Measurements from ENCODE around the gene NDUFAB1. TPM values are rescaled to one million over a fixed set of nuclear protein-coding genes. Genes with fewer than 3 reads are reported as not detected.

The NDUFAB1 gene
- total and polyA plus RNA-seq, 2 of the 13 experiments (the other 11 are each of a cell fraction or from before 2014, with no cell fraction given), result 221 to 601 TPM

- TF ChIP-seq CHD4 (IDR thresholded peaks at IDR 0.05; ENCODE audit: borderline replicate concordance, low read length) (no peak), TEAD3 (CRISPR knock-in tag; optimal IDR thresholded peaks at IDR 0.05; ENCODE audit: borderline replicate concordance) (peak; percentile 19), HNF4G (IDR thresholded peaks at IDR 0.05; ENCODE audit: borderline replicate concordance, low read depth, low read length) (no peak), HNF4G (CRISPR knock-in tag; IDR thresholded peaks at IDR 0.05; ENCODE audit: borderline replicate concordance, low read depth) (0 out of 2 replicates have a peak, but pooled peaks have one; percentile 8), ZNF383 (CRISPR knock-in tag; IDR thresholded peaks at IDR 0.05; ENCODE audit: borderline replicate concordance) (no peak), ATF7-NPFF (CRISPR knock-in tag; IDR thresholded peaks at IDR 0.05; ENCODE audit: low read depth) (peak; percentile 9; the same call in 1 of the 2 replicates), ATM (IDR thresholded peaks at IDR 0.05; ENCODE audit: borderline replicate concordance) (no peak), EED (CRISPR knock-in tag; IDR thresholded peaks at IDR 0.05) (peak; percentile 95; the same call in 1 of the 2 replicates), ZNF839 (CRISPR knock-in tag; IDR thresholded peaks at IDR 0.05; ENCODE audit: borderline replicate concordance) (no peak), MATR3 (CRISPR knock-in tag; IDR thresholded peaks at IDR 0.05) (no peak), PRDM15 (CRISPR knock-in tag; IDR thresholded peaks at IDR 0.05) (0 out of 2 replicates have a peak, but pooled peaks have one; percentile 7), ZNF558 (CRISPR knock-in tag; IDR thresholded peaks at IDR 0.05; ENCODE audit: borderline replicate concordance) (0 out of 2 replicates have a peak, but pooled peaks have one; percentile 47)
- TF ChIP-seq, protein P1, sequence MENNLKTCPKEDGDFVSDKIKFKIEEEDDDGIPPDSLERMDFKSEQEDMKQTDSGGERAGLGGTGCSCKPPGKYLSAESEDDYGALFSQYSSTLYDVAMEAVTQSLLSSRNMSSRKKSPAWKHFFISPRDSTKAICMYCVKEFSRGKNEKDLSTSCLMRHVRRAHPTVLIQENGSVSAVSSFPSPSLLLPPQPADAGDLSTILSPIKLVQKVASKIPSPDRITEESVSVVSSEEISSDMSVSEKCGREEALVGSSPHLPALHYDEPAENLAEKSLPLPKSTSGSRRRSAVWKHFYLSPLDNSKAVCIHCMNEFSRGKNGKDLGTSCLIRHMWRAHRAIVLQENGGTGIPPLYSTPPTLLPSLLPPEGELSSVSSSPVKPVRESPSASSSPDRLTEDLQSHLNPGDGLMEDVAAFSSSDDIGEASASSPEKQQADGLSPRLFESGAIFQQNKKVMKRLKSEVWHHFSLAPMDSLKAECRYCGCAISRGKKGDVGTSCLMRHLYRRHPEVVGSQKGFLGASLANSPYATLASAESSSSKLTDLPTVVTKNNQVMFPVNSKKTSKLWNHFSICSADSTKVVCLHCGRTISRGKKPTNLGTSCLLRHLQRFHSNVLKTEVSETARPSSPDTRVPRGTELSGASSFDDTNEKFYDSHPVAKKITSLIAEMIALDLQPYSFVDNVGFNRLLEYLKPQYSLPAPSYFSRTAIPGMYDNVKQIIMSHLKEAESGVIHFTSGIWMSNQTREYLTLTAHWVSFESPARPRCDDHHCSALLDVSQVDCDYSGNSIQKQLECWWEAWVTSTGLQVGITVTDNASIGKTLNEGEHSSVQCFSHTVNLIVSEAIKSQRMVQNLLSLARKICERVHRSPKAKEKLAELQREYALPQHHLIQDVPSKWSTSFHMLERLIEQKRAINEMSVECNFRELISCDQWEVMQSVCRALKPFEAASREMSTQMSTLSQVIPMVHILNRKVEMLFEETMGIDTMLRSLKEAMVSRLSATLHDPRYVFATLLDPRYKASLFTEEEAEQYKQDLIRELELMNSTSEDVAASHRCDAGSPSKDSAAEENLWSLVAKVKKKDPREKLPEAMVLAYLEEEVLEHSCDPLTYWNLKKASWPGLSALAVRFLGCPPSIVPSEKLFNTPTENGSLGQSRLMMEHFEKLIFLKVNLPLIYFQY (CRISPR knock-in tag; IDR thresholded peaks at IDR 0.05; ENCODE audit: borderline replicate concordance), result no peak
These were observed 38.1 kb downstream of the NDUFAB1 start (continued) for GRCh38 chr16:23557779-23558702.

Data from HepG2 (cell line).